Neural progenitor cell (in vitro differentiated cells): Measurements from ENCODE around the gene CPM. TPM values are rescaled to one million over a fixed set of nuclear protein-coding genes. Genes with fewer than 3 reads are reported as not detected.

Experiments
- DNase-seq: peaks from one replicate; pipeline ENCODE4 v3.0.0-alpha.2; 2016; ENCODE audit warnings: low spot score
- H2AFZ ChIP-seq: fragments of 200-600 bp; sonication (generic); replicated peaks from 2 replicates; pipeline ENCODE4 v1.6.1; 2016; ENCODE audit warnings: antibody characterized with exemption
- H3F3A ChIP-seq: fragments of 200-600 bp; sonication (generic); 2 replicates; pipeline ENCODE4 v1.6.1; 2016; ENCODE audit warnings: antibody characterized with exemption, low read depth
- H3K27ac ChIP-seq: fragments of 200-600 bp; sonication (generic); 2 replicates; pipeline ENCODE4 v1.5.1; 2016; ENCODE audit warnings: mild to moderate bottlenecking
- H3K27me3 ChIP-seq: fragments of 200-600 bp; sonication (generic); 2 replicates; pipeline ENCODE4 v1.6.1; 2016; ENCODE audit warnings: mild to moderate bottlenecking, moderate library complexity
- H3K36me3 ChIP-seq: fragments of 200-600 bp; sonication (generic); 2 replicates; pipeline ENCODE4 v1.5.1; 2016
- H3K4me1 ChIP-seq: fragments of 200-600 bp; sonication (generic); 2 replicates; pipeline ENCODE4 v1.6.1; 2016; ENCODE audit warnings: mixed run types
- H3K4me2 ChIP-seq: fragments of 200-600 bp; sonication (generic); 2 replicates; pipeline ENCODE4 v1.6.1; 2016
- H3K4me3 ChIP-seq: fragments of 200-600 bp; sonication (generic); 2 replicates; pipeline ENCODE4 v1.5.1; 2016
- H3K79me2 ChIP-seq: fragments of 200-600 bp; sonication (generic); 2 replicates; pipeline ENCODE4 v1.6.1; 2016; ENCODE audit warnings: low read depth
- H3K9ac ChIP-seq: fragments of 200-600 bp; sonication (generic); 2 replicates; pipeline ENCODE4 v1.6.1; 2016
- H3K9me3 ChIP-seq: fragments of 200-600 bp; sonication (generic); 2 replicates; pipeline ENCODE4 v1.5.1; 2016; ENCODE audit warnings: low read depth
- H4K20me1 ChIP-seq: fragments of 200-600 bp; sonication (generic); 2 replicates; pipeline ENCODE4 v1.6.1; 2016; ENCODE audit warnings: low read depth
- H3K27ac Mint-ChIP-seq: 3 replicates; pipeline ENCODE4 v1.8.0; 2021; ENCODE audit warnings: mixed read lengths
- H3K27me3 Mint-ChIP-seq: 2 replicates; pipeline ENCODE4 v1.8.0; 2022; ENCODE audit warnings: low read depth, mild to moderate bottlenecking, inconsistent platforms, moderate library complexity, mixed read lengths; ENCODE audit not compliant: insufficient read depth
- H3K36me3 Mint-ChIP-seq: 3 replicates; pipeline ENCODE4 v1.8.0; 2021; ENCODE audit warnings: mixed read lengths
- H3K4me1 Mint-ChIP-seq: 3 replicates; pipeline ENCODE4 v1.8.0; 2021; ENCODE audit warnings: mixed read lengths
- H3K4me3 Mint-ChIP-seq: 3 replicates; pipeline ENCODE4 v1.8.0; 2021; ENCODE audit warnings: mild to moderate bottlenecking, moderate library complexity, mixed read lengths
- H3K9me3 Mint-ChIP-seq: 3 replicates; pipeline ENCODE4 v1.8.0; 2020; ENCODE audit warnings: mixed read lengths
- CTCF ChIP-seq: fragments of 200-600 bp; sonication (generic); IDR thresholded peaks from 2 replicates; pipeline ENCODE4 v1.5.1; 2017; ENCODE audit warnings: antibody characterized with exemption, mild to moderate bottlenecking
- EZH2 ChIP-seq: fragments of 200-600 bp; sonication (generic); IDR thresholded peaks from 2 replicates; pipeline ENCODE4 v1.6.1; 2017; ENCODE audit warnings: antibody characterized with exemption, mild to moderate bottlenecking, moderate library complexity
- EZH2phosphoT487 ChIP-seq: fragments of 200-600 bp; sonication (generic); IDR thresholded peaks from 2 replicates; pipeline ENCODE4 v1.6.1; 2017; ENCODE audit warnings: antibody characterized with exemption
- total RNA-seq: library from RNA; depleted of rRNA; stranded (reverse); fragments of >200 nt; gene quantifications from 2 replicates; pipeline ENCODE4 v1.2.3, GENCODE V29; 2015; ENCODE audit warnings: low replicate concordance

The CPM gene
- total RNA-seq, 1 donor from 2014 or later = 0.02 TPM

GRCh38 chr12:68855771-68856170 is 77.2 kb downstream of the CPM start:
- H3K27me3 ChIP-seq = no peaks in the 10 kb centered on the region
- no peaks in the 10 kb centered on the region for H3K4me1 ChIP-seq
- H3K36me3 ChIP-seq = no peaks in the 10 kb centered on the region
- no peaks in the 10 kb centered on the region for H3F3A ChIP-seq
- no peaks in the 10 kb centered on the region for H3K79me2 ChIP-seq
- no peak overlapping the region for H3K27ac ChIP-seq
- no peaks in the 10 kb centered on the region for H4K20me1 ChIP-seq
- no peak overlapping the region for H3K9ac ChIP-seq
- no peak for DNase-seq
- H3K27ac Mint-ChIP-seq = no peak overlapping the region
- no peaks in the 10 kb centered on the region for H3K9me3 Mint-ChIP-seq
- H3K4me2 ChIP-seq = no peak overlapping the region
- no peaks in the 10 kb centered on the region for H3K4me1 Mint-ChIP-seq
- no peaks in the 10 kb centered on the region for H3K9me3 ChIP-seq
- TF ChIP-seq EZH2 = no peak
- TF ChIP-seq CTCF = no peak
- TF ChIP-seq EZH2phosphoT487 = no peak
- H2AFZ ChIP-seq = no peak overlapping the region
- H3K4me3 Mint-ChIP-seq = no peak overlapping the region
- H3K4me3 ChIP-seq = no peak overlapping the region
- H3K36me3 Mint-ChIP-seq = no peaks in the 10 kb centered on the region
- peaks cover 2% of the 10 kb centered on the region for H3K27me3 Mint-ChIP-seq

DNA sequence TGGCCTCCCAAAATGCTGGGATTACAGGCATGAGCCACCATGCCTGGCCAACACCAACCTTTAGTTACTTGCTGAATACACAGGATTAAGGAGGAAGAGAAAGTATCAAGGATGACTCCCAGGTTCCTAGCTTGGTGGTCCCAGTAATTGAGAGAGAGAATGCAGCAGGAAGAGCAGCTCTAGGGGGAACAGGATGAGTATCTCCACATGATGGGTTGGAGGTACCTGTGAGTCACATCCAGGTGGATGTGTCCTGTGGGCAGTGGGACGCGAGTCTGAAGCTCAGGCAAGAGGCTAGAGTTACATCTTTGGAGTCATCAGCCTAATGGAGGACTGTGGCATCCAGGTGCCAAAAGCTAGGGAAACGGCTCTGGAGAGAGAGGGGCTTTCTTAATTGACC is 77.9 kb downstream of the CPM start:
- Mint-ChIP-seq H3K27me3 (peaks cover 2% of the 10 kb centered on the region), H3K36me3 (no peaks in the 10 kb centered on the region), H3K4me3 (no peak overlapping the region), H3K4me1 (no peaks in the 10 kb centered on the region), H3K27ac (no peak overlapping the region), H3K9me3 (no peaks in the 10 kb centered on the region)
- H2AFZ ChIP-seq = no peak overlapping the region
- no peaks in the 10 kb centered on the region for H3K36me3 ChIP-seq
- H4K20me1 ChIP-seq = no peaks in the 10 kb centered on the region
- TF ChIP-seq CTCF (no peak), EZH2phosphoT487 (no peak), EZH2 (no peak)
- H3K27ac ChIP-seq = no peak overlapping the region
- H3K4me2 ChIP-seq = no peak overlapping the region
- no peak for DNase-seq
- no peak overlapping the region for H3K9ac ChIP-seq
- H3K4me3 ChIP-seq = no peak overlapping the region
- H3F3A ChIP-seq = peaks cover 2% of the 10 kb centered on the region
- H3K9me3 ChIP-seq = no peaks in the 10 kb centered on the region
- H3K4me1 ChIP-seq = no peaks in the 10 kb centered on the region
- no peaks in the 10 kb centered on the region for H3K79me2 ChIP-seq
- no peaks in the 10 kb centered on the region for H3K27me3 ChIP-seq

- Histone ChIP-seq H3K36me3 (no peaks in the 10 kb centered on the region), H3K27me3 (no peaks in the 10 kb centered on the region), H3K9me3 (no peaks in the 10 kb centered on the region), H2AFZ (no peak overlapping the region), H4K20me1 (no peaks in the 10 kb centered on the region), H3K4me2 (no peak overlapping the region), H3K4me1 (no peaks in the 10 kb centered on the region), H3F3A (peaks cover 2% of the 10 kb centered on the region), H3K27ac (no peak overlapping the region), H3K9ac (no peak overlapping the region), H3K79me2 (no peaks in the 10 kb centered on the region), H3K4me3 (no peak overlapping the region)
- Mint-ChIP-seq H3K27me3 (peaks cover 2% of the 10 kb centered on the region), H3K27ac (no peak overlapping the region), H3K4me3 (no peak overlapping the region), H3K9me3 (no peaks in the 10 kb centered on the region), H3K36me3 (no peaks in the 10 kb centered on the region), H3K4me1 (no peaks in the 10 kb centered on the region)
- DNase-seq = no peak
- no peak for TF ChIP-seq CTCF
- TF ChIP-seq EZH2 = no peak
- no peak for TF ChIP-seq EZH2phosphoT487
Observed at GRCh38 chr12:68854554-68854953, 78.4 kb downstream of the CPM start.

GRCh38 chr12:68854078-68854468 is 78.9 kb downstream of the CPM start:
- no peak for DNase-seq
- H3K27ac Mint-ChIP-seq = no peak overlapping the region
- no peaks in the 10 kb centered on the region for H3K9me3 ChIP-seq
- H3K27ac ChIP-seq = no peak overlapping the region
- no peaks in the 10 kb centered on the region for H3K4me1 Mint-ChIP-seq
- H3K9me3 Mint-ChIP-seq = no peaks in the 10 kb centered on the region
- H2AFZ ChIP-seq = no peak overlapping the region
- TF ChIP-seq EZH2 (no peak), EZH2phosphoT487 (no peak), CTCF (no peak)
- H3K27me3 ChIP-seq = no peaks in the 10 kb centered on the region
- H3K27me3 Mint-ChIP-seq = peaks cover 2% of the 10 kb centered on the region
- H3K4me1 ChIP-seq = no peaks in the 10 kb centered on the region
- no peaks in the 10 kb centered on the region for H3K36me3 ChIP-seq
- no peak overlapping the region for H3K4me3 Mint-ChIP-seq
- no peaks in the 10 kb centered on the region for H4K20me1 ChIP-seq
- no peaks in the 10 kb centered on the region for H3K79me2 ChIP-seq
- H3F3A ChIP-seq = peaks cover 2% of the 10 kb centered on the region
- H3K36me3 Mint-ChIP-seq = no peaks in the 10 kb centered on the region
- no peak overlapping the region for H3K4me2 ChIP-seq
- H3K4me3 ChIP-seq = no peak overlapping the region
- no peak overlapping the region for H3K9ac ChIP-seq
